ENCODE measurements around the gene AURKA. TPM values are rescaled to one million over a fixed set of nuclear protein-coding genes. Genes with fewer than 3 reads are reported as not detected.
"Not testable (repeated sequence)": the region's sequence is repeated elsewhere in the genome, so short reads cannot be mapped to it uniquely, and the experiment has no call there.

The AURKA gene
- total RNA-seq, 5 donors from 2014 or later (not counting 1 experiment from before 2014, with no cell fraction given): 1.3 to 2.3 (median 2.0) TPM

DNA sequence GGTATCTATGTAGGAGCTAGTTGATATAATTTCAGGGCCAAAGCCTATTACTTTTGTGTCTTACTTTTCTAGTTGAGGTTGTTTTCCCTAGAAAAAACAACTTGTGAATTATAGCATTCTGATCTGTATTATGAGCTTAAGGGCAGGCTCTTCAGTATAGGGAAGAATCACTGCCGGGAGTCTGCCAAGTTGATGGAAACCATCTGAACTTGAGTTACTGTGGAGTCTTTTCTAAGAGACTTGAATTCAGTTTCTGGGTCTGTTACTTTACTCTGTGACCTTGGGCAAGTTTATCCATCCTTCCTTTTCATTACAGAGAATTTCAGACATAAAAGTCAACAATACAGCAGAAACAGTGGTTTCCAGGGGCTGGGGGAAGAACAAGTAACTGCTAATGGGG lies 17.9 kb upstream of the AURKA start:
- H3K36me3 Mint-ChIP-seq: peaks cover 29% of the 10 kb centered on the region
- no peaks in the 10 kb centered on the region for H3K9me3 ChIP-seq
- peak overlapping the region; percentile 82 to 84 for H3K27ac Mint-ChIP-seq
- ATAC-seq (replicated peaks in 1 of 4) (no peak), DNase-seq (no peak)
- H3K4me3 ChIP-seq (ENCODE audit: control insufficient read depth in 1 of 2, extremely low read depth in 1 of 2, low read length in 1 of 2): no peak overlapping the region
- ChIA-PET POLR2A (no interaction called here), CTCF (interaction anchor here in 1 of 2 donors (0.9 to 1.2 kb wide), 2 partner anchors 9 to 51 kb away, joined by 3 read pairs; no protein-coding TSS in a partner anchor)
- peaks cover 21 to 29% of the 10 kb centered on the region in 2 experiments for H3K4me1 ChIP-seq (ENCODE audit: control insufficient read depth in 1 of 2, extremely low read depth in 1 of 2, insufficient read depth in 2 of 2, low read length in 2 of 2)
- no peak overlapping the region for H3K27ac ChIP-seq (ENCODE audit: low read length)
- WGBS (ENCODE audit: insufficient coverage): no CpG with 5 or more reads among the region's 1 CpG
- H3K36me3 ChIP-seq (ENCODE audit: control insufficient read depth in 2 of 2, extremely low read depth in 1 of 2, insufficient read depth in 1 of 2, low read length in 1 of 2): peaks cover 5 to 38% of the 10 kb centered on the region in 2 donors
- no peaks in the 10 kb centered on the region for H3K27me3 Mint-ChIP-seq
- H3K27me3 ChIP-seq (replicated peaks in 1 of 2; ENCODE audit: control insufficient read depth in 2 of 2, extremely low read depth in 1 of 2, insufficient read depth in 2 of 2, low read length in 1 of 2): no peaks in the 10 kb centered on the region
- peaks cover 42 to 52% (median 47%) of the 10 kb centered on the region in 3 donors for H3K4me1 Mint-ChIP-seq
- peak overlapping the region in 1 of 3 donors; percentile 34 for H3K4me3 Mint-ChIP-seq
- no peaks in the 10 kb centered on the region for H3K9me3 Mint-ChIP-seq

DNA sequence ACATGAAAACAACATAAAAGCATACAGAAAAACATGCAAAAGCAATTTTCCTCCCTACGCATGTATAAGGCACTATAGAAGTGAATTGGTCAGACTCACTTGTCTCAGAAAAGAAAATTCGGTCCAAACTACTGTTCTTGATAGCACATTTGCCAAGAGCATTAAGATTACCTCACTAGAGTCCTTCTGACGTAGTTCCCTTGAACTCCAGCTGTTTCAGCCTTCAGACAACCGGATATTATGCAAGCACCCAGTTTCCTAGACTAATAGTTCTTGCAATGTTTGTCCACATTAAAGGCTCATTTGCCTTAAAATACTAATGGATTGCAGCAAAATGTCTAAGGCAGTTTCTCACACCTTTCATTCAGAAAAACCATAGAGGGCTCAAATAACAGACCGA lies 17.5 kb upstream of the AURKA start:
- H3K4me3 ChIP-seq (ENCODE audit: control insufficient read depth in 1 of 2, extremely low read depth in 1 of 2, low read length in 1 of 2): no peak overlapping the region
- ATAC-seq (replicated peaks in 1 of 4): no peak
- Mint-ChIP-seq H3K27ac (peak overlapping the region; percentile 48 to 82), H3K4me1 (peaks cover 37 to 49% (median 44%) of the 10 kb centered on the region in 3 donors), H3K27me3 (no peaks in the 10 kb centered on the region), H3K9me3 (no peaks in the 10 kb centered on the region), H3K4me3 (no peak overlapping the region), H3K36me3 (peaks cover 30% of the 10 kb centered on the region)
- no peaks in the 10 kb centered on the region for H3K27me3 ChIP-seq (replicated peaks in 1 of 2; ENCODE audit: control insufficient read depth in 2 of 2, extremely low read depth in 1 of 2, insufficient read depth in 2 of 2, low read length in 1 of 2)
- no peaks in the 10 kb centered on the region for H3K9me3 ChIP-seq
- ChIA-PET POLR2A (interaction anchor here in 1 of 2 donors (0.6 kb wide), 1 partner anchor 1080 kb away, joined by 5 read pairs; no protein-coding TSS in a partner anchor), CTCF (interaction anchor here in 1 of 2 donors (0.9 kb wide), 1 partner anchor 51 kb away, joined by 3 read pairs; no protein-coding TSS in a partner anchor)
- WGBS (ENCODE audit: insufficient coverage): 97% methylated on average over 4 of the region's 5 CpGs
- peaks cover 8 to 38% of the 10 kb centered on the region in 2 donors for H3K36me3 ChIP-seq (ENCODE audit: control insufficient read depth in 2 of 2, extremely low read depth in 1 of 2, insufficient read depth in 1 of 2, low read length in 1 of 2)
- no peak overlapping the region for H3K27ac ChIP-seq (ENCODE audit: low read length)
- H3K4me1 ChIP-seq (ENCODE audit: control insufficient read depth in 1 of 2, extremely low read depth in 1 of 2, insufficient read depth in 2 of 2, low read length in 2 of 2): peaks cover 18 to 25% of the 10 kb centered on the region in 2 experiments
- no peak for DNase-seq

DNA sequence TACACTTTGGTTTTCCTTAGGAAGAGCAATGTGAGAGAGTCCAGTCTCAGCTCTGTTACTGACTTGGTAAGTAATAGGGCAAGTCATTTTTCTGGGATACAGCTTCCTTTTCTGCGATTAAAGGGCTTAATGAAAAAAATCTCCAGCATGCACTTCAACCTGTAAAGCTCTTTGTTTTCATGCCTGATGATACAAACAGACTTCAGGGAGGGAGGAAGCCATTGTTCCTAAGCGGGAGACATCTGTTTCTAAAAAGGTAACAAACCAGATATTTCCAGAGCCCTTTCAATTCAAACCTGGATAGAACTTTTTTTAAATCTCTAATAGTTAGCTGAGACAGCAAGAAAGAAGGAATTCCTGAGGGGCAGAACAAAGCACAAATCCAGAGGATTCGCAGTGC lies 14.9 kb upstream of the AURKA start:
- no peaks in the 10 kb centered on the region for H3K9me3 ChIP-seq
- peaks cover 4 to 12% of the 10 kb centered on the region in 2 experiments for H3K4me1 ChIP-seq (ENCODE audit: control insufficient read depth in 1 of 2, extremely low read depth in 1 of 2, insufficient read depth in 2 of 2, low read length in 2 of 2)
- DNase-seq (no peak), ATAC-seq (replicated peaks in 1 of 4) (no peak)
- H3K36me3 Mint-ChIP-seq: peaks cover 42% of the 10 kb centered on the region
- POLR2A ChIA-PET: interaction anchor here in 1 of 2 donors (0.7 to 1.2 kb wide), 2 partner anchors 14 to 18 kb away, joined by 4 read pairs; no protein-coding TSS in a partner anchor
- no peaks in the 10 kb centered on the region for H3K27me3 ChIP-seq (replicated peaks in 1 of 2; ENCODE audit: control insufficient read depth in 2 of 2, extremely low read depth in 1 of 2, insufficient read depth in 2 of 2, low read length in 1 of 2)
- H3K4me1 Mint-ChIP-seq: peaks cover 12 to 25% (median 24%) of the 10 kb centered on the region in 3 donors
- peaks cover 13 to 59% of the 10 kb centered on the region in 2 donors for H3K36me3 ChIP-seq (ENCODE audit: control insufficient read depth in 2 of 2, extremely low read depth in 1 of 2, insufficient read depth in 1 of 2, low read length in 1 of 2)
- 100% methylated on average over 1 of the region's 3 CpGs for WGBS (ENCODE audit: insufficient coverage)
- CTCF ChIA-PET: interaction anchor here in 1 of 2 donors (1.1 kb wide), 1 partner anchor 12 kb away, joined by 3 read pairs; no protein-coding TSS in a partner anchor
- H3K9me3 Mint-ChIP-seq: no peaks in the 10 kb centered on the region
- no peak overlapping the region for H3K27ac Mint-ChIP-seq
- no peaks in the 10 kb centered on the region for H3K27me3 Mint-ChIP-seq
- no peak overlapping the region for H3K27ac ChIP-seq (ENCODE audit: low read length)
- no peak overlapping the region for H3K4me3 Mint-ChIP-seq
- H3K4me3 ChIP-seq (ENCODE audit: control insufficient read depth in 1 of 2, extremely low read depth in 1 of 2, low read length in 1 of 2): no peak overlapping the region

DNA sequence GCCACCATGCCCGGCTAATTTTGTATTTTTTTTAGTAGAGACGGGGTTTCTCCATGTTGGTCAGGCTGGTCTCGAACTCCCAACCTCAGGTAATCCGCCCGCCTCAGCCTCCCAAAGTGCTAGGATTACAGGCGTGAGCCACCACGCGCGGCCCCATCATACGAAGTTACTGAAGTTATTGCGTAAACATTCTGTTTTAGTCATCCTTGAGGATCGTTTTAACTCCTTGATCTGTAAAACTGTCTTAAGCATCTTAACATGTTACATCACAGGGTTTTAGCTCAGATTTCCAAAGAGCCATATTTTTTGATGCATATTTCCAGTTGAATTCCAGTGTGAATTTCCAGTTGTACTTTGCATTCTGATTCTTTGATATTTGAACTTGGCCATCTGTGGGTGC lies 13.3 kb upstream of the AURKA start:
- H3K27me3 ChIP-seq (replicated peaks in 1 of 2; ENCODE audit: control insufficient read depth in 2 of 2, extremely low read depth in 1 of 2, insufficient read depth in 2 of 2, low read length in 1 of 2); H3K4me1 ChIP-seq (ENCODE audit: control insufficient read depth in 1 of 2, extremely low read depth in 1 of 2, insufficient read depth in 2 of 2, low read length in 2 of 2); DNase-seq; H3K4me3 ChIP-seq (ENCODE audit: control insufficient read depth in 1 of 2, extremely low read depth in 1 of 2, low read length in 1 of 2); H3K27me3 Mint-ChIP-seq; H3K27ac Mint-ChIP-seq; H3K9me3 Mint-ChIP-seq; ATAC-seq (replicated peaks in 1 of 4); H3K4me3 Mint-ChIP-seq; CTCF ChIA-PET; H3K9me3 ChIP-seq; POLR2A ChIA-PET; H3K27ac ChIP-seq (ENCODE audit: low read length): not testable (repeated sequence)
- H3K36me3 ChIP-seq (ENCODE audit: control insufficient read depth in 2 of 2, extremely low read depth in 1 of 2, insufficient read depth in 1 of 2, low read length in 1 of 2): peaks cover 20 to 71% of the 10 kb centered on the region in 2 donors
- Mint-ChIP-seq H3K36me3 (peaks cover 43% of the 10 kb centered on the region), H3K4me1 (peaks cover 3 to 16% (median 13%) of the 10 kb centered on the region in 3 donors)
- whole genome bisulfite sequencing (ENCODE audit: insufficient coverage): 93% methylated on average over 12 of the region's 12 CpGs

DNA sequence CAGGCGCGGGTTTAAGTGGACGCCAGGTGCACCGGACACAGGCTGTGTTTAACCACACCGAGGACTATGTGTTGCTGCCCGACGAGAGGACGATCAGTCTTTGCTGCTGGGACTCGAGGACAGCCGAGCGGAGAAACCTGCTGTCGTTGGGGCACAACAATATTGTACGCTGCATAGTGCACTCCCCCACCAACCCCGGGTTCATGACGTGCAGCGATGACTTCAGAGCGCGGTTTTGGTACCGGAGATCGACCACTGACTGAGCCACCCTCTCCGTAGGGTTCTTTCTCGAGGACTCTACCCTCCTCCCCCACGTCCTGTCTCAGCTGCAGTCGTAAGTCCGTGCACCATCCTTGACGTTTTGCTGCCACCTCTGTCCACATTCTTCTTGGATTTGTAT lies 11.4 kb upstream of the AURKA start:
- no peak overlapping the region for H3K27ac ChIP-seq (ENCODE audit: low read length)
- DNase-seq (peak in 2 of 35 experiments; percentile 35 to 84), ATAC-seq (replicated peaks in 1 of 4) (no peak)
- peaks cover 20 to 80% of the 10 kb centered on the region in 2 donors for H3K36me3 ChIP-seq (ENCODE audit: control insufficient read depth in 2 of 2, extremely low read depth in 1 of 2, insufficient read depth in 1 of 2, low read length in 1 of 2)
- H3K9me3 ChIP-seq: no peaks in the 10 kb centered on the region
- no peaks in the 10 kb centered on the region for H3K4me1 ChIP-seq (ENCODE audit: control insufficient read depth in 1 of 2, extremely low read depth in 1 of 2, insufficient read depth in 2 of 2, low read length in 2 of 2)
- ChIA-PET CTCF (no interaction called here), POLR2A (no interaction called here)
- Mint-ChIP-seq H3K27me3 (no peaks in the 10 kb centered on the region), H3K4me3 (no peak overlapping the region), H3K36me3 (peaks cover 52% of the 10 kb centered on the region), H3K9me3 (no peaks in the 10 kb centered on the region), H3K4me1 (peaks cover 9 to 21% (median 20%) of the 10 kb centered on the region in 3 donors), H3K27ac (no peak overlapping the region)
- WGBS (ENCODE audit: insufficient coverage): 98% methylated on average over 20 of the region's 26 CpGs
- H3K27me3 ChIP-seq (replicated peaks in 1 of 2; ENCODE audit: control insufficient read depth in 2 of 2, extremely low read depth in 1 of 2, insufficient read depth in 2 of 2, low read length in 1 of 2): no peaks in the 10 kb centered on the region
- H3K4me3 ChIP-seq (ENCODE audit: control insufficient read depth in 1 of 2, extremely low read depth in 1 of 2, low read length in 1 of 2): no peak overlapping the region

DNA sequence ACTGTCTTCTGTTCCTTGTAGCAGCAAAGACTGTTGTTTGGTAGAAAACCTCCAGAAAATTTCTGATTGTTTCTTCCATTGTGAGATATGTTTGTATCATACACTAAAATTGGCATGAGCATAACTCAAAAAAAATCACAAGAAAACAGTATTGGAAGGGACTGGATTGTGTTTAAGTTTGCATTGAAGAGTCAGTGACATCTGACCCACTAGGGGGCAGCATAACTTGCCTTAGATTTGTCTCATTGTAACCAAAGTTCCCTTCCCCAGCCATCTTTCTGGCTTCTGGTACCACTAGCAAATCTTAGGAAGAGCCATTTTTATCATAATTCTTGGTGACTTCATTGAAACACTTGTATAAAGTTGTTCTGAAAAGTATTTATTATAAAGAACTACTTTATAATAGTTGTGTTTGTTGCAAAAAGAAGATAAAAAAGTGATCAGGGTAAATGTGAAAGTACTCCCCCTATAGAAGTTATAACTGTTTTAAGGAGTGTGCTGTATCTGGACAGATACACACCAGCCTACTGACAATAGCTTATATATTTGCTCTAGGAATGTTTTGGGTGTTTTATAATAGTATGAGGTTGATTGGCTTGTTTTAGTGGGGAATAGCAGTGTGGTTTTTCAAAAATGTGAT lies 8.1 kb upstream of the AURKA start:
- Mint-ChIP-seq H3K4me3 (no peak overlapping the region), H3K27ac (no peak overlapping the region), H3K27me3 (no peaks in the 10 kb centered on the region), H3K4me1 (peaks cover 10 to 22% (median 21%) of the 10 kb centered on the region in 3 donors), H3K36me3 (peaks cover 53% of the 10 kb centered on the region), H3K9me3 (no peaks in the 10 kb centered on the region)
- peak in 32 of 35 experiments; percentile 12 to 90 (median 58) for DNase-seq
- Histone ChIP-seq H3K9me3 (no peaks in the 10 kb centered on the region), H3K36me3 (ENCODE audit: control insufficient read depth in 2 of 2, extremely low read depth in 1 of 2, insufficient read depth in 1 of 2, low read length in 1 of 2) (peaks cover 19 to 82% of the 10 kb centered on the region in 2 donors), H3K27ac (ENCODE audit: low read length) (no peak overlapping the region), H3K4me1 (ENCODE audit: control insufficient read depth in 1 of 2, extremely low read depth in 1 of 2, insufficient read depth in 2 of 2, low read length in 2 of 2) (no peaks in the 10 kb centered on the region), H3K4me3 (ENCODE audit: control insufficient read depth in 1 of 2, extremely low read depth in 1 of 2, low read length in 1 of 2) (no peak overlapping the region), H3K27me3 (replicated peaks in 1 of 2; ENCODE audit: control insufficient read depth in 2 of 2, extremely low read depth in 1 of 2, insufficient read depth in 2 of 2, low read length in 1 of 2) (no peaks in the 10 kb centered on the region)
- ATAC-seq (replicated peaks in 1 of 4): peak; percentile 65 to 78 (median 68)
- CTCF ChIA-PET: interaction anchor here (1.0 to 1.3 kb wide), 5 partner anchors 8 to 116 kb away, joined by 3 to 6 read pairs (median 3); partner anchors contain the start of genes AURKA (in 1 of the 2) and CSTF1 (in 1 of the 2)
- POLR2A ChIA-PET: no interaction called here

Measured in T-cell (primary cell).